Esophagus muscularis mucosa (tissue), 3 donors: ENCODE measurements around the gene MEIS1.

Experiments
- POLR2A ChIP-seq: fragments of 450-650 bp; IDR thresholded peaks from one replicate; pipeline ENCODE4 v1.6.1; 2017; ENCODE audit warnings: antibody characterized with exemption, moderate library complexity, mild to moderate bottlenecking, low read depth
- POLR2AphosphoS5 ChIP-seq, 2 donors: sonication (generic); formaldehyde crosslinking; IDR thresholded peaks; one replicate each; pipeline ENCODE4 v1.6.1; 2017; ENCODE audit warnings: antibody characterized with exemption in 2 of 2
- TF ChIP-seq, protein P1 (sequence below), 3 experiments: fragments of 200-600 bp in 2 of 3; fragments of 450-650 bp in 1 of 3; sonication (generic) in 2 of 3; IDR thresholded peaks; one replicate each; pipeline ENCODE4 v1.5.1; 2017 to 2019; ENCODE audit warnings: antibody characterized with exemption in 3 of 3, mild to moderate bottlenecking in 2 of 3, moderate library complexity in 1 of 3

GRCh38 chr2:66390152-66390551 is 44.8 kb upstream of the MEIS1 start:
- TF ChIP-seq POLR2AphosphoS5 (IDR thresholded peaks at IDR 0.05) (no peak), POLR2A (no peak)
- TF ChIP-seq, protein P1, sequence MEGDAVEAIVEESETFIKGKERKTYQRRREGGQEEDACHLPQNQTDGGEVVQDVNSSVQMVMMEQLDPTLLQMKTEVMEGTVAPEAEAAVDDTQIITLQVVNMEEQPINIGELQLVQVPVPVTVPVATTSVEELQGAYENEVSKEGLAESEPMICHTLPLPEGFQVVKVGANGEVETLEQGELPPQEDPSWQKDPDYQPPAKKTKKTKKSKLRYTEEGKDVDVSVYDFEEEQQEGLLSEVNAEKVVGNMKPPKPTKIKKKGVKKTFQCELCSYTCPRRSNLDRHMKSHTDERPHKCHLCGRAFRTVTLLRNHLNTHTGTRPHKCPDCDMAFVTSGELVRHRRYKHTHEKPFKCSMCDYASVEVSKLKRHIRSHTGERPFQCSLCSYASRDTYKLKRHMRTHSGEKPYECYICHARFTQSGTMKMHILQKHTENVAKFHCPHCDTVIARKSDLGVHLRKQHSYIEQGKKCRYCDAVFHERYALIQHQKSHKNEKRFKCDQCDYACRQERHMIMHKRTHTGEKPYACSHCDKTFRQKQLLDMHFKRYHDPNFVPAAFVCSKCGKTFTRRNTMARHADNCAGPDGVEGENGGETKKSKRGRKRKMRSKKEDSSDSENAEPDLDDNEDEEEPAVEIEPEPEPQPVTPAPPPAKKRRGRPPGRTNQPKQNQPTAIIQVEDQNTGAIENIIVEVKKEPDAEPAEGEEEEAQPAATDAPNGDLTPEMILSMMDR (IDR thresholded peaks at IDR 0.05) = no peak
